IMR-90 (cell line): ENCODE results near the gene NECAB2. TPM values are rescaled to one million over a fixed set of nuclear protein-coding genes. Genes with fewer than 3 reads are reported as not detected.

Experiments used
- ATAC-seq: fragments of 200-7000 bp; cut with Tn5 transposase; 2 replicates; pipeline ENCODE4 v1.9.1; 2020; ENCODE audit warnings: low read depth, mild to moderate bottlenecking, moderate library complexity
- BruUV-seq: library from RNA; stranded (reverse); fragments of 400-500 nt; replicated peaks from 2 replicates; lab custom pipeline; 2021; lab: Mats Ljungman, UMichigan
- CTCF ChIA-PET: fragments of 300-600 bp; formaldehyde crosslinking; extraction: SDS; loops from one replicate; lab custom pipeline; 2021; ENCODE audit warnings: antibody characterized with exemption; lab: Yijun Ruan, JAX
- POLR2A ChIA-PET: fragments of 300-600 bp; sonication (Branson Sonifier 250); formaldehyde crosslinking; loops from one replicate; lab custom pipeline; 2022; ENCODE audit warnings: antibody characterized with exemption; ENCODE audit not compliant: unreplicated experiment; lab: Charles Lee
- DNase-seq: peaks from one replicate; pipeline ENCODE4 v3.0.0; 2013
- H2AFZ ChIP-seq: replicated peaks from 2 replicates; pipeline ENCODE3; 2013; ENCODE audit warnings: low read length, mild to moderate bottlenecking; ENCODE audit not compliant: poor library complexity
- H2AK5ac ChIP-seq: 2 replicates; pipeline ENCODE4 v1.6.1; 2013; ENCODE audit warnings: low read depth, low read length, inconsistent platforms
- H2AK9ac ChIP-seq: replicated peaks from 2 replicates; pipeline ENCODE3; 2013; ENCODE audit warnings: mild to moderate bottlenecking, low read depth, low read length, moderate library complexity; ENCODE audit not compliant: poor library complexity
- H2BK120ac ChIP-seq: 2 replicates; pipeline ENCODE4 v1.6.1; 2013; ENCODE audit warnings: low read depth, low read length, inconsistent platforms
- H2BK15ac ChIP-seq: 3 replicates; pipeline ENCODE4 v1.6.1; 2013; ENCODE audit warnings: low read depth, low read length, inconsistent platforms
- H2BK20ac ChIP-seq: 2 replicates; pipeline ENCODE4 v1.6.1; 2013; ENCODE audit warnings: low read depth, mild to moderate bottlenecking, inconsistent platforms, low read length, moderate library complexity
- H2BK5ac ChIP-seq: 2 replicates; pipeline ENCODE4 v1.6.1; 2013; ENCODE audit warnings: mild to moderate bottlenecking, low read depth, low read length, inconsistent platforms; ENCODE audit not compliant: poor library complexity, severe bottlenecking
- H3K14ac ChIP-seq: replicated peaks from 2 replicates; pipeline ENCODE4 v1.6.1; 2013; ENCODE audit warnings: low read depth, low read length, inconsistent platforms
- H3K18ac ChIP-seq: 2 replicates; pipeline ENCODE4 v1.6.1; 2013; ENCODE audit warnings: low read depth, low read length, control low read depth
- H3K23ac ChIP-seq: 2 replicates; pipeline ENCODE4 v1.6.1; 2013; ENCODE audit warnings: low read depth, low read length, inconsistent platforms
- H3K27ac ChIP-seq: 2 replicates; pipeline ENCODE4 v1.5.1; 2013; ENCODE audit warnings: mild to moderate bottlenecking, control low read depth, low read length; ENCODE audit not compliant: insufficient read depth
- H3K27me3 ChIP-seq: 2 replicates; pipeline ENCODE4 v1.6.1; 2013; ENCODE audit warnings: low read length; ENCODE audit not compliant: control insufficient read depth, insufficient read depth
- H3K36me3 ChIP-seq: 2 replicates; pipeline ENCODE4 v1.6.1; 2013; ENCODE audit warnings: low read length, mixed read lengths; ENCODE audit not compliant: control insufficient read depth, insufficient read depth
- H3K4ac ChIP-seq: 2 replicates; pipeline ENCODE4 v1.6.1; 2013; ENCODE audit warnings: low read depth, low read length, inconsistent platforms
- H3K4me1 ChIP-seq: 2 replicates; pipeline ENCODE4 v1.6.1; 2013; ENCODE audit warnings: low read length, mixed read lengths; ENCODE audit not compliant: control insufficient read depth, insufficient read depth
- H3K4me2 ChIP-seq: 2 replicates; pipeline ENCODE4 v1.6.1; 2013; ENCODE audit warnings: low read depth, mild to moderate bottlenecking, control low read depth, low read length, moderate library complexity
- H3K4me3 ChIP-seq: 2 replicates; pipeline ENCODE4 v1.5.1; 2013; ENCODE audit warnings: low read depth, mild to moderate bottlenecking, control low read depth, low read length, moderate library complexity; ENCODE audit not compliant: insufficient read depth
- H3K56ac ChIP-seq: 2 replicates; pipeline ENCODE4 v1.6.1; 2013; ENCODE audit warnings: low read length, inconsistent platforms; ENCODE audit not compliant: insufficient read depth; ENCODE audit errors: extremely low read depth
- H3K79me1 ChIP-seq, 2 experiments: 2 replicates each; pipeline ENCODE4 v1.6.1; 2013; ENCODE audit warnings: low read length in 2 of 2, inconsistent platforms in 1 of 2, low read depth in 1 of 2
- H3K9ac ChIP-seq: 2 replicates; pipeline ENCODE4 v1.6.1; 2013; ENCODE audit warnings: low read depth, low read length, control low read depth
- H3K9me1 ChIP-seq: 2 replicates; pipeline ENCODE4 v1.6.1; 2013; ENCODE audit warnings: low read length, inconsistent platforms; ENCODE audit not compliant: insufficient read depth
- H3K9me3 ChIP-seq: 2 replicates; pipeline ENCODE4 v1.6.1; 2013; ENCODE audit warnings: low read length; ENCODE audit not compliant: control insufficient read depth, insufficient read depth
- H4K20me1 ChIP-seq: 2 replicates; pipeline ENCODE4 v1.6.1; 2013; ENCODE audit warnings: low read length, inconsistent platforms; ENCODE audit not compliant: insufficient read depth
- H4K5ac ChIP-seq: 2 replicates; pipeline ENCODE4 v1.6.1; 2013; ENCODE audit warnings: mild to moderate bottlenecking, low read depth, low read length, control low read depth
- H4K8ac ChIP-seq, 2 experiments: 2 replicates each; pipeline ENCODE4 v1.6.1; 2013; ENCODE audit warnings: low read depth in 2 of 2, low read length in 2 of 2, control low read depth in 1 of 2, inconsistent platforms in 1 of 2
- H4K91ac ChIP-seq: 2 replicates; pipeline ENCODE4 v1.6.1; 2013; ENCODE audit warnings: low read depth, low read length, inconsistent platforms; ENCODE audit not compliant: insufficient read depth
- NFE2L2 ChIP-seq: fragments of 150-350 bp; IDR thresholded peaks from 2 replicates; pipeline ENCODE4 v1.6.1; 2016; ENCODE audit warnings: low read depth, mild to moderate bottlenecking, low read length
- POLR2A ChIP-seq: IDR thresholded peaks from 2 replicates; pipeline ENCODE4 v1.6.1; 2012; ENCODE audit warnings: mild to moderate bottlenecking, low read depth, low read length
- RCOR1 ChIP-seq: IDR thresholded peaks from 2 replicates; pipeline ENCODE4 v1.6.1; 2012; ENCODE audit warnings: mild to moderate bottlenecking, low read length, improper control_type of control experiment; ENCODE audit not compliant: insufficient replicate concordance
- RFX5 ChIP-seq: IDR thresholded peaks from 2 replicates; pipeline ENCODE4 v1.8.0; 2012; ENCODE audit warnings: low read depth, mild to moderate bottlenecking, low read length, moderate library complexity
- SMC3 ChIP-seq: fragments of 150-350 bp; IDR thresholded peaks from 2 replicates; pipeline ENCODE4 v1.6.1; 2016; ENCODE audit warnings: low read depth, mild to moderate bottlenecking, antibody characterized with exemption, low read length, moderate library complexity
- WGBS, 2 experiments: methylation state at CpG; one replicate each; pipeline versions ENCODE4 v1.1.5 to v1.1.7; 2013; ENCODE audit warnings: missing lambda C conversion rate in 2 of 2; ENCODE audit not compliant: insufficient read length in 1 of 2; ENCODE audit errors: extremely low coverage in 2 of 2; 5-methylcytosine and 5-hydroxymethylcytosine counted together
- dilution Hi-C: fragments of 300-500 bp; cut with HindIII; formaldehyde crosslinking; loops from one replicate; pipeline ENCODE4 v1.14.3; 2018; ENCODE audit warnings: low sequenced_read_pairs; ENCODE audit not compliant: unreplicated experiment
- in situ Hi-C: fragments of 300-500 bp; cut with MboI; formaldehyde crosslinking; loops from 3 replicates; pipeline ENCODE4 v1.14.3; 2019; ENCODE audit warnings: low sequenced_read_pairs, inconsistent platforms, mixed read lengths
- intact Hi-C: fragments of 100-400 bp; cut with micrococcal nuclease; formaldehyde crosslinking; loops from 2 replicates; pipeline ENCODE4 v1.10.0; 2022
- polyA plus RNA-seq, 3 experiments: library from polyadenylated mRNA; depleted of rRNA; stranded (reverse); fragments of >200 nt; gene quantifications; 2 replicates each; pipeline ENCODE4 v1.2.3, GENCODE V29; 2012; ENCODE audit warnings: low replicate concordance in 1 of 3
- total RNA-seq: library from RNA; depleted of rRNA; stranded (reverse); fragments of >200 nt; gene quantifications from 2 replicates; pipeline ENCODE4 v1.2.3, GENCODE V29; 2012

The NECAB2 gene
- total and polyA plus RNA-seq, 2 of the 4 experiments (the other 2 are of a cell fraction), result 0.27 TPM; not detected in 1

DNA sequence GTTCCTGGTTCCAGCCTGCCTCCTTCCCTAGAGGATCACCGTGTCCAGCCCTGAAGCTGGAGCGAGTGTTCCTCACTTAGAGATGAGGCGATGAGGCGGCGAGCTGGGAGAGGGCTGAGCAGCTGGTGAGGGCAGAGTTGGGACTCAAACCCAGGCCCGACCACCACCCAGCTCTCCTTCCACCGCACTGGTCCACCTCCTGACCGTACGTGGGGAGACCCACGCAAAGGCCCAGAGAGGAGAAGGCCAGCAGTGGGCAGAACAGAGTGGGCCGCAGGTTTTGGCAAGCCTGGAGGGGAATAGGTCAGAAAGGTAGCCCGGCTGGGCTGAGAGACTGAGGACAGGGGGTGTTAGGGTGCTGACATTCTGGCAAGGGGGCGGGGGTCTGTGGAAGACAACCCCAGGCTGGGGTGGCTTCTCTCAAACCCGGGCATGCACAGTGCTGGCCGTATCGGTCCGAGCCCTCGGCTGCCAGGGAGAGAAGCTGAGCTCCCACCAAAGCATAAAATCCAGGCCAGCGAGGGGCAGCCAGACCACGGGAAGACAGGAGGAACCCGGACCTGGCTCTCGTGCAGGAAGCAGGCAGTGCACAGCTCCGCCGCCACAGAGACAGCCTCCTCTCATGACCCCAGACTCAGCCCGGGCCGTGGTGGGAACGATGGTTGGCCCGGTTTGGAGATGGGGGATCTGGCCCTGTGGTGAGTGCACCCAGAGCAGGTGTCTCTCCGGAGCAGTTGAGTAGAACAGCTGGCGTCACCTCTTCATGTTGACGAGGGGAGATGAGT lies 44.3 kb upstream of the NECAB2 start:
- no peak overlapping the region for H3K4me2 ChIP-seq
- POLR2A ChIA-PET, result no interaction called here
- no peak overlapping the region for H4K8ac ChIP-seq
- no TSS peak for BruUV-seq
- no peak overlapping the region for H3K27ac ChIP-seq
- H3K79me1 ChIP-seq, result no peaks in the 10 kb centered on the region
- no peak overlapping the region for H3K56ac ChIP-seq
- in situ Hi-C loops, result no loop called here
- no peak overlapping the region for H2BK5ac ChIP-seq
- no peak overlapping the region for H2BK15ac ChIP-seq
- H3K18ac ChIP-seq, result no peak overlapping the region
- 88% methylated on average over 14 of the region's 31 CpGs; no CpG with 5 or more reads in 1 of the 2 experiments for WGBS, 2 experiments
- TF ChIP-seq RFX5 (no peak), NFE2L2 (no peak), RCOR1 (no peak), SMC3 (no peak), POLR2A (no peak)
- H4K91ac ChIP-seq, result no peak overlapping the region
- H4K5ac ChIP-seq, result no peak overlapping the region
- intact Hi-C loops, result no loop called here
- no peak overlapping the region for H3K9ac ChIP-seq
- H3K23ac ChIP-seq, result no peak overlapping the region
- H3K9me1 ChIP-seq, result peaks cover 9% of the 10 kb centered on the region; the same call in 1 of the 2 replicates
- H4K20me1 ChIP-seq, result 0 out of 2 replicates have a peak, but pooled peaks cover 7% of the 10 kb centered on the region
- H3K4ac ChIP-seq, result no peak overlapping the region
- H2AK5ac ChIP-seq, result no peak overlapping the region
- peaks cover 5% of the 10 kb centered on the region for H3K4me1 ChIP-seq
- no peak overlapping the region for H2BK120ac ChIP-seq
- ATAC-seq, result no peak
- dilution Hi-C loops, result no loop called here
- no peak overlapping the region for H3K4me3 ChIP-seq
- no peak overlapping the region for H2AFZ ChIP-seq
- no peak overlapping the region for H2AK9ac ChIP-seq
- DNase-seq, result no peak
- H3K36me3 ChIP-seq, result peaks cover 14% of the 10 kb centered on the region
- no peak overlapping the region for H2BK20ac ChIP-seq
- no peaks in the 10 kb centered on the region for H3K27me3 ChIP-seq
- H3K9me3 ChIP-seq, result no peaks in the 10 kb centered on the region
- CTCF ChIA-PET, result no interaction called here
- no peak overlapping the region for H3K14ac ChIP-seq
